ENCODE results near the gene RNF182. TPM values are rescaled to one million over a fixed set of nuclear protein-coding genes. Genes with fewer than 3 reads are reported as not detected.

RNF182 gene
- total and polyA plus RNA-seq, 9 of the 15 experiments (the other 6 are each of a cell fraction or from before 2014, with no cell fraction given) = 12.8 to 22.8 (median 17.5) TPM

- TF ChIP-seq, protein P1, sequence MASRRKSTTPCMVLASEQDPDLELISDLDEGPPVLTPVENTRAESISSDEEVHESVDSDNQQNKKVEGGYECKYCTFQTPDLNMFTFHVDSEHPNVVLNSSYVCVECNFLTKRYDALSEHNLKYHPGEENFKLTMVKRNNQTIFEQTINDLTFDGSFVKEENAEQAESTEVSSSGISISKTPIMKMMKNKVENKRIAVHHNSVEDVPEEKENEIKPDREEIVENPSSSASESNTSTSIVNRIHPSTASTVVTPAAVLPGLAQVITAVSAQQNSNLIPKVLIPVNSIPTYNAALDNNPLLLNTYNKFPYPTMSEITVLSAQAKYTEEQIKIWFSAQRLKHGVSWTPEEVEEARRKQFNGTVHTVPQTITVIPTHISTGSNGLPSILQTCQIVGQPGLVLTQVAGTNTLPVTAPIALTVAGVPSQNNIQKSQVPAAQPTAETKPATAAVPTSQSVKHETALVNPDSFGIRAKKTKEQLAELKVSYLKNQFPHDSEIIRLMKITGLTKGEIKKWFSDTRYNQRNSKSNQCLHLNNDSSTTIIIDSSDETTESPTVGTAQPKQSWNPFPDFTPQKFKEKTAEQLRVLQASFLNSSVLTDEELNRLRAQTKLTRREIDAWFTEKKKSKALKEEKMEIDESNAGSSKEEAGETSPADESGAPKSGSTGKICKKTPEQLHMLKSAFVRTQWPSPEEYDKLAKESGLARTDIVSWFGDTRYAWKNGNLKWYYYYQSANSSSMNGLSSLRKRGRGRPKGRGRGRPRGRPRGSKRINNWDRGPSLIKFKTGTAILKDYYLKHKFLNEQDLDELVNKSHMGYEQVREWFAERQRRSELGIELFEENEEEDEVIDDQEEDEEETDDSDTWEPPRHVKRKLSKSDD (conservative IDR thresholded peaks at IDR 0.05; ENCODE audit: low read length) = no peak
- TF ChIP-seq ZNF3 (CRISPR knock-in tag; IDR thresholded peaks at IDR 0.05) (no peak), TCF7 (IDR thresholded peaks at IDR 0.05; ENCODE audit: borderline replicate concordance) (no peak)
Measured at GRCh38 chr6:13932785-13933184, 8.0 kb downstream of the RNF182 start (continued).

GRCh38 chr6:13934721-13935120 is 10.0 kb downstream of the RNF182 start:
- ChIA-PET POLR2A (interaction anchor here (1.0 kb wide), 1 partner anchor 8 kb away, joined by 5 read pairs; no protein-coding TSS in a partner anchor), CTCF (ENCODE audit: low intra/inter-chr PET ratio) (no interaction called here)
- Histone ChIP-seq H3K4me2 (ENCODE audit: insufficient read depth, low read length) (no peak overlapping the region), H3K27ac (ENCODE audit: extremely low read depth, low read depth, low read length) (no peak overlapping the region), H3K36me3 (ENCODE audit: control insufficient read depth, insufficient read depth, low read length) (no peaks in the 10 kb centered on the region), H3K79me2 (ENCODE audit: control insufficient read depth, insufficient read depth, low read length) (peaks cover 89% of the 10 kb centered on the region), H4K20me1 (replicated peaks; ENCODE audit: control insufficient read depth, insufficient read depth, low read length) (no peaks in the 10 kb centered on the region), H3K9me1 (ENCODE audit: control insufficient read depth, insufficient read depth, low read length) (no peaks in the 10 kb centered on the region), H3K4me3 (no peak overlapping the region), H2AFZ (ENCODE audit: low read depth, low read length) (no peak overlapping the region), H3K27me3 (ENCODE audit: control insufficient read depth in 2 of 2, insufficient read depth in 2 of 2, low read length in 2 of 2) (no peaks in the 10 kb centered on the region), H3K4me1 (replicated peaks in 1 of 2; ENCODE audit: control insufficient read depth in 2 of 2, insufficient read depth in 2 of 2, low read length in 2 of 2) (peaks cover 0 to 16% of the 10 kb centered on the region in 2 experiments; a peak in 2 of 5 replicates), H3K9ac (ENCODE audit: insufficient read depth in 1 of 2, low read depth in 2 of 2, low read length in 2 of 2) (no peak overlapping the region), H3K9me3 (replicated peaks; ENCODE audit: control insufficient read depth, insufficient read depth, low read depth, low read length) (0 out of 2 replicates have a peak, but pooled peaks cover 3% of the 10 kb centered on the region)
- ATAC-seq (no peak), DNase-seq (ENCODE audit: extremely low read depth in 1 of 4, low spot score in 3 of 4) (no peak), FAIRE-seq (no peak)
- intact Hi-C loops (cut with micrococcal nuclease) (no loop called here), in situ Hi-C loops (cut with MboI) (no loop called here)
- TF ChIP-seq HIVEP1 (CRISPR knock-in tag; IDR thresholded peaks at IDR 0.05) (no peak), RBM25 (IDR thresholded peaks at IDR 0.05; ENCODE audit: low read depth, low read length, severe bottlenecking) (peak; percentile 86), BCOR (IDR thresholded peaks at IDR 0.05) (peak; percentile 72; the same call in 1 of the 2 replicates)
- 92% methylated on average over 2 of the region's 2 CpGs for WGBS (ENCODE audit: insufficient coverage, low coverage, missing lambda C conversion rate)
- no TSS peak for BruUV-seq (replicated peaks)
